Hepatocyte (in vitro differentiated cells): ENCODE data around the gene ZNF541.

Experiments
- CTCF ChIP-seq: fragments of 200-600 bp; sonication (generic); IDR thresholded peaks from 2 replicates; pipeline ENCODE4 v1.5.1; 2016; ENCODE audit warnings: antibody characterized with exemption, mild to moderate bottlenecking; ENCODE audit not compliant: poor library complexity
- EZH2 ChIP-seq: fragments of 200-600 bp; sonication (generic); IDR thresholded peaks from 2 replicates; pipeline ENCODE4 v1.6.1; 2016; ENCODE audit warnings: antibody characterized with exemption, mild to moderate bottlenecking, borderline replicate concordance
- EZH2phosphoT487 ChIP-seq: fragments of 200-600 bp; sonication (generic); IDR thresholded peaks from one replicate; pipeline ENCODE4 v1.6.1; 2018; ENCODE audit warnings: antibody characterized with exemption, mild to moderate bottlenecking, low read depth, moderate library complexity; ENCODE audit not compliant: unreplicated experiment, severe bottlenecking

- TF ChIP-seq CTCF (no peak), EZH2 (no peak), EZH2phosphoT487 (no peak)
Measured at GRCh38 chr19:47542030-47542475, 30.9 kb downstream of the ZNF541 start.
